ENCODE measurements around the gene ST3GAL3. TPM values are rescaled to one million over a fixed set of nuclear protein-coding genes. Genes with fewer than 3 reads are reported as not detected.
"Not testable (repeated sequence)": the region's sequence is repeated elsewhere in the genome, so short reads cannot be mapped to it uniquely, and the experiment has no call there.

Gene ST3GAL3
- total RNA-seq, 1 experiment from 2014 or later, result 20.0 TPM

GRCh38 chr1:43716559-43717281, 9.4 kb downstream of the ST3GAL3 start:
- Mint-ChIP-seq H3K4me3 (ENCODE audit: low read depth, unreplicated experiment) (no peak overlapping the region), H3K27ac (ENCODE audit: unreplicated experiment) (no peak overlapping the region), H3K4me1 (ENCODE audit: low read depth, unreplicated experiment) (peaks cover 3% of the 10 kb centered on the region), H3K9me3 (ENCODE audit: low read depth, unreplicated experiment) (no peaks in the 10 kb centered on the region), H3K27me3 (ENCODE audit: unreplicated experiment) (no peaks in the 10 kb centered on the region), H3K36me3 (ENCODE audit: insufficient read depth, unreplicated experiment) (no peaks in the 10 kb centered on the region)
- CTCF ChIA-PET, result no interaction called here
- intact Hi-C loops (cut with micrococcal nuclease; ENCODE audit: unreplicated experiment), result no loop called here
- BruUV-seq (replicated peaks), result no TSS peak
- TF ChIP-seq CTCF (IDR thresholded peaks at IDR 0.05; ENCODE audit: unreplicated experiment), result no peak
- DNase-seq, result no peak

- intact Hi-C loops (cut with micrococcal nuclease; ENCODE audit: unreplicated experiment), result no loop called here
- Mint-ChIP-seq H3K27me3 (ENCODE audit: unreplicated experiment) (no peaks in the 10 kb centered on the region), H3K4me3 (ENCODE audit: low read depth, unreplicated experiment) (no peak overlapping the region), H3K36me3 (ENCODE audit: insufficient read depth, unreplicated experiment) (no peaks in the 10 kb centered on the region), H3K9me3 (ENCODE audit: low read depth, unreplicated experiment) (no peaks in the 10 kb centered on the region), H3K27ac (ENCODE audit: unreplicated experiment) (no peak overlapping the region), H3K4me1 (ENCODE audit: low read depth, unreplicated experiment) (no peaks in the 10 kb centered on the region)
- DNase-seq, result no peak
- CTCF ChIA-PET, result interaction anchor here (0.7 kb wide), 1 partner anchor 631 kb away, joined by 6 read pairs; no protein-coding TSS in a partner anchor
- no TSS peak for BruUV-seq (replicated peaks)
- no peak for TF ChIP-seq CTCF (IDR thresholded peaks at IDR 0.05; ENCODE audit: unreplicated experiment)
Observed at GRCh38 chr1:43719063-43719462, 11.7 kb downstream of the ST3GAL3 start.

- BruUV-seq (replicated peaks); DNase-seq; intact Hi-C loops (cut with micrococcal nuclease; ENCODE audit: unreplicated experiment); H3K4me1 Mint-ChIP-seq (ENCODE audit: low read depth, unreplicated experiment); H3K36me3 Mint-ChIP-seq (ENCODE audit: insufficient read depth, unreplicated experiment); H3K4me3 Mint-ChIP-seq (ENCODE audit: low read depth, unreplicated experiment); H3K9me3 Mint-ChIP-seq (ENCODE audit: low read depth, unreplicated experiment); H3K27ac Mint-ChIP-seq (ENCODE audit: unreplicated experiment); H3K27me3 Mint-ChIP-seq (ENCODE audit: unreplicated experiment): not testable (repeated sequence)
- CTCF ChIA-PET, result interaction anchor here (0.7 kb wide), 1 partner anchor 630 kb away, joined by 6 read pairs; no protein-coding TSS in a partner anchor
Observed at GRCh38 chr1:43719670-43720419, 12.5 kb downstream of the ST3GAL3 start.

- H3K9me3 Mint-ChIP-seq (ENCODE audit: low read depth, unreplicated experiment), result no peaks in the 10 kb centered on the region
- BruUV-seq (replicated peaks), result no TSS peak
- no peak for TF ChIP-seq CTCF (IDR thresholded peaks at IDR 0.05; ENCODE audit: unreplicated experiment)
- CTCF ChIA-PET, result no interaction called here
- H3K36me3 Mint-ChIP-seq (ENCODE audit: insufficient read depth, unreplicated experiment), result peaks cover 2% of the 10 kb centered on the region
- intact Hi-C loops (cut with micrococcal nuclease; ENCODE audit: unreplicated experiment), result no loop called here
- H3K27me3 Mint-ChIP-seq (ENCODE audit: unreplicated experiment), result no peaks in the 10 kb centered on the region
- H3K27ac Mint-ChIP-seq (ENCODE audit: unreplicated experiment), result no peak overlapping the region
- H3K4me3 Mint-ChIP-seq (ENCODE audit: low read depth, unreplicated experiment), result no peak overlapping the region
- no peaks in the 10 kb centered on the region for H3K4me1 Mint-ChIP-seq (ENCODE audit: low read depth, unreplicated experiment)
- DNase-seq, result no peak
Observed at GRCh38 chr1:43722810-43723209, 15.5 kb downstream of the ST3GAL3 start.
